H9 (cell line): ENCODE data around the gene UVRAG. TPM values are rescaled to one million over a fixed set of nuclear protein-coding genes. Genes with fewer than 3 reads are reported as not detected.
A peak's percentile ranks its signal among the peaks of the same experiment; 100 is the strongest.

ENCODE experiments used
- DNase-seq: peaks from one replicate; pipeline ENCODE4 v3.0.0-alpha.2; 2017
- H2AFZ ChIP-seq: one replicate; pipeline ENCODE4 v1.6.1; 2013; ENCODE audit warnings: mild to moderate bottlenecking, low read length, control low read depth, moderate library complexity
- H2AK5ac ChIP-seq: 2 replicates; pipeline ENCODE4 v1.6.1; 2013; ENCODE audit warnings: low read length, control low read depth, mixed read lengths; ENCODE audit not compliant: insufficient read length
- H2BK120ac ChIP-seq: one replicate; pipeline ENCODE4 v1.6.1; 2013; ENCODE audit warnings: low read depth, mild to moderate bottlenecking, low read length, control low read depth, inconsistent platforms; ENCODE audit not compliant: poor library complexity, severe bottlenecking
- H2BK12ac ChIP-seq: 2 replicates; pipeline ENCODE4 v1.6.1; 2013; ENCODE audit warnings: low read length, control low read depth, mixed read lengths, low read depth; ENCODE audit not compliant: insufficient read length
- H2BK15ac ChIP-seq: 2 replicates; pipeline ENCODE4 v1.6.1; 2013; ENCODE audit warnings: low read depth, low read length, control low read depth
- H2BK20ac ChIP-seq: one replicate; pipeline ENCODE4 v1.6.1; 2013; ENCODE audit warnings: low read depth, mild to moderate bottlenecking, low read length, control low read depth, inconsistent platforms; ENCODE audit not compliant: poor library complexity, severe bottlenecking
- H2BK5ac ChIP-seq: 2 replicates; pipeline ENCODE4 v1.6.1; 2013; ENCODE audit warnings: low read length, control low read depth, mixed read lengths; ENCODE audit not compliant: insufficient read length
- H3K14ac ChIP-seq: 2 replicates; pipeline ENCODE4 v1.6.1; 2013; ENCODE audit warnings: low read length, control low read depth; ENCODE audit not compliant: insufficient read depth
- H3K18ac ChIP-seq: 2 replicates; pipeline ENCODE4 v1.6.1; 2013; ENCODE audit warnings: low read depth, mild to moderate bottlenecking, mixed read lengths, low read length, control low read depth; ENCODE audit not compliant: insufficient read length
- H3K23ac ChIP-seq: 2 replicates; pipeline ENCODE4 v1.6.1; 2013; ENCODE audit warnings: low read length, control low read depth, mixed read lengths, low read depth; ENCODE audit not compliant: insufficient read length
- H3K23me2 ChIP-seq: 2 replicates; pipeline ENCODE4 v1.6.1; 2013; ENCODE audit warnings: low read depth, mild to moderate bottlenecking, mixed read lengths, low read length, control low read depth; ENCODE audit not compliant: insufficient read length, poor library complexity, severe bottlenecking
- H3K27ac ChIP-seq: 2 replicates; pipeline ENCODE4 v1.5.1; 2013; ENCODE audit warnings: low read length, control low read depth, mixed read lengths, low read depth; ENCODE audit not compliant: insufficient read length
- H3K27me3 ChIP-seq: 2 replicates; pipeline ENCODE4 v1.6.1; 2013; ENCODE audit warnings: low read length, control low read depth, inconsistent platforms; ENCODE audit not compliant: insufficient read depth
- H3K4ac ChIP-seq: 2 replicates; pipeline ENCODE4 v1.6.1; 2013; ENCODE audit warnings: low read depth, mild to moderate bottlenecking, control low read depth, inconsistent platforms, low read length, moderate library complexity
- H3K4me1 ChIP-seq: 2 replicates; pipeline ENCODE4 v1.6.1; 2013; ENCODE audit warnings: low read length, control low read depth, inconsistent platforms; ENCODE audit not compliant: insufficient read depth
- H3K4me2 ChIP-seq: 2 replicates; pipeline ENCODE4 v1.6.1; 2013; ENCODE audit warnings: low read length, control low read depth, mixed read lengths; ENCODE audit not compliant: insufficient read length, insufficient read depth
- H3K56ac ChIP-seq: 2 replicates; pipeline ENCODE4 v1.6.1; 2013; ENCODE audit warnings: low read depth, mild to moderate bottlenecking, mixed read lengths, low read length, control low read depth; ENCODE audit not compliant: insufficient read length
- H3K79me1 ChIP-seq: 2 replicates; pipeline ENCODE4 v1.6.1; 2013; ENCODE audit warnings: low read depth, mild to moderate bottlenecking, moderate library complexity, low read length, control low read depth, inconsistent platforms; ENCODE audit not compliant: insufficient read depth, poor library complexity, severe bottlenecking
- H3K79me2 ChIP-seq: 2 replicates; pipeline ENCODE4 v1.6.1; 2013; ENCODE audit warnings: low read length, control low read depth, inconsistent platforms; ENCODE audit not compliant: insufficient read depth
- H3K9ac ChIP-seq: 2 replicates; pipeline ENCODE4 v1.6.1; 2013; ENCODE audit warnings: low read length, control low read depth, mixed read lengths; ENCODE audit not compliant: insufficient read length; ENCODE audit errors: extremely low read depth
- H3K9me3 ChIP-seq: one replicate; pipeline ENCODE4 v1.6.1; 2013; ENCODE audit warnings: low read depth, low read length, inconsistent platforms; ENCODE audit not compliant: control insufficient read depth
- H3T11ph ChIP-seq: one replicate; pipeline ENCODE4 v1.6.1; 2013; ENCODE audit warnings: mild to moderate bottlenecking, low read length, control low read depth, inconsistent platforms
- H4K20me1 ChIP-seq: one replicate; pipeline ENCODE4 v1.6.1; 2013; ENCODE audit not compliant: control insufficient read depth, insufficient read length, insufficient read depth
- H4K5ac ChIP-seq: 2 replicates; pipeline ENCODE4 v1.6.1; 2013; ENCODE audit warnings: low read depth, mild to moderate bottlenecking, mixed read lengths, low read length, control low read depth; ENCODE audit not compliant: insufficient read length
- H4K8ac ChIP-seq: replicated peaks from 2 replicates; pipeline ENCODE4 v1.6.1; 2013; ENCODE audit warnings: low read length, control low read depth, mixed read lengths, low read depth; ENCODE audit not compliant: insufficient read length
- H4K91ac ChIP-seq: 2 replicates; pipeline ENCODE4 v1.6.1; 2013; ENCODE audit warnings: low read depth, mild to moderate bottlenecking, moderate library complexity, mixed read lengths, low read length, control low read depth; ENCODE audit not compliant: insufficient read length
- H3K27ac Mint-ChIP-seq, 3 experiments: 2 replicates in 2 of 3; 3 replicates in 1 of 3; pipeline ENCODE4 v1.8.0; 2020 to 2021; ENCODE audit warnings: mixed read lengths in 3 of 3, mild to moderate bottlenecking in 1 of 3, moderate library complexity in 1 of 3
- H3K27me3 Mint-ChIP-seq: 2 replicates; pipeline ENCODE4 v1.8.0; 2021; ENCODE audit warnings: low read depth, mild to moderate bottlenecking, moderate library complexity, mixed read lengths
- H3K36me3 Mint-ChIP-seq, 3 experiments: 2 replicates in 2 of 3; 3 replicates in 1 of 3; pipeline ENCODE4 v1.8.0; 2020 to 2021; ENCODE audit warnings: low read depth in 3 of 3, mixed read lengths in 3 of 3; ENCODE audit not compliant: insufficient read depth in 1 of 3
- H3K4me1 Mint-ChIP-seq, 2 experiments: 2 replicates each; pipeline ENCODE4 v1.8.0; 2020; ENCODE audit warnings: mixed read lengths in 2 of 2
- H3K4me3 Mint-ChIP-seq, 2 experiments: 2 replicates in 1 of 2; 3 replicates in 1 of 2; pipeline ENCODE4 v1.8.0; 2020 to 2021; ENCODE audit warnings: mild to moderate bottlenecking in 2 of 2, mixed read lengths in 2 of 2, moderate library complexity in 1 of 2
- H3K9me3 Mint-ChIP-seq, 2 experiments: 2 replicates in 1 of 2; 3 replicates in 1 of 2; pipeline ENCODE4 v1.8.0; 2020; ENCODE audit warnings: mild to moderate bottlenecking in 2 of 2, mixed read lengths in 2 of 2, moderate library complexity in 1 of 2
- WGBS: extraction: QIAGEN DNeasy Blood & Tissue Kit; methylation state at CpG from one replicate; pipeline ENCODE4 v1.1.7; 2013; ENCODE audit warnings: missing lambda C conversion rate, low lambda C conversion rate, mixed read lengths; ENCODE audit not compliant: insufficient read length; ENCODE audit errors: extremely low coverage; 5-methylcytosine and 5-hydroxymethylcytosine counted together
- total RNA-seq: library from RNA; stranded (reverse); gene quantifications from 2 replicates; pipeline ENCODE4 v1.2.1, GENCODE V29; 2021
- TF ChIP-seq, protein P1 (sequence below): fragments of 200-600 bp; sonication (generic); conservative IDR thresholded peaks from 3 replicates; pipeline ENCODE4 v1.8.0; 2021; ENCODE audit warnings: antibody characterized with exemption, mild to moderate bottlenecking

Gene UVRAG
- total RNA-seq, 1 experiment from 2014 or later: 18.5 TPM

- no peak overlapping the region for H2BK12ac ChIP-seq
- no peaks in the 10 kb centered on the region; a peak in 2 of 5 replicates for H3K9me3 Mint-ChIP-seq
- H3K27me3 ChIP-seq: no peaks in the 10 kb centered on the region
- no peak overlapping the region for H3T11ph ChIP-seq
- peaks cover 0 to 12% (median 2%) of the 10 kb centered on the region in 3 experiments; a peak in 4 of 7 replicates for H3K36me3 Mint-ChIP-seq
- no peak overlapping the region for H3K56ac ChIP-seq
- no peak overlapping the region for H3K4ac ChIP-seq
- no peak overlapping the region for H4K8ac ChIP-seq
- DNase-seq: no peak
- no peak overlapping the region for H4K5ac ChIP-seq
- H3K27me3 Mint-ChIP-seq: no peaks in the 10 kb centered on the region
- no peak overlapping the region for H3K9ac ChIP-seq
- H2BK15ac ChIP-seq: no peak overlapping the region
- no peak overlapping the region for H3K18ac ChIP-seq
- WGBS: no CpG with 5 or more reads among the region's 6 CpGs
- H4K91ac ChIP-seq: no peak overlapping the region
- H2AFZ ChIP-seq: no peak overlapping the region
- no peak overlapping the region for H3K27ac ChIP-seq
- no peak overlapping the region for H2BK120ac ChIP-seq
- H3K27ac Mint-ChIP-seq: peak overlapping the region in 1 of 3 experiments; percentile 45; a peak in 1 of 7 replicates
- H3K23me2 ChIP-seq: no peaks in the 10 kb centered on the region
- H3K23ac ChIP-seq: no peak overlapping the region
- no peak overlapping the region for H2BK5ac ChIP-seq
- H4K20me1 ChIP-seq: no peaks in the 10 kb centered on the region
- H3K4me2 ChIP-seq: no peak overlapping the region
- H2BK20ac ChIP-seq: no peak overlapping the region
- no peaks in the 10 kb centered on the region for H3K79me2 ChIP-seq
- no peaks in the 10 kb centered on the region for H3K4me1 Mint-ChIP-seq
- H2AK5ac ChIP-seq: no peak overlapping the region
- H3K14ac ChIP-seq: no peak overlapping the region
- no peaks in the 10 kb centered on the region for H3K9me3 ChIP-seq
- H3K4me1 ChIP-seq: no peaks in the 10 kb centered on the region
- TF ChIP-seq, protein P1, sequence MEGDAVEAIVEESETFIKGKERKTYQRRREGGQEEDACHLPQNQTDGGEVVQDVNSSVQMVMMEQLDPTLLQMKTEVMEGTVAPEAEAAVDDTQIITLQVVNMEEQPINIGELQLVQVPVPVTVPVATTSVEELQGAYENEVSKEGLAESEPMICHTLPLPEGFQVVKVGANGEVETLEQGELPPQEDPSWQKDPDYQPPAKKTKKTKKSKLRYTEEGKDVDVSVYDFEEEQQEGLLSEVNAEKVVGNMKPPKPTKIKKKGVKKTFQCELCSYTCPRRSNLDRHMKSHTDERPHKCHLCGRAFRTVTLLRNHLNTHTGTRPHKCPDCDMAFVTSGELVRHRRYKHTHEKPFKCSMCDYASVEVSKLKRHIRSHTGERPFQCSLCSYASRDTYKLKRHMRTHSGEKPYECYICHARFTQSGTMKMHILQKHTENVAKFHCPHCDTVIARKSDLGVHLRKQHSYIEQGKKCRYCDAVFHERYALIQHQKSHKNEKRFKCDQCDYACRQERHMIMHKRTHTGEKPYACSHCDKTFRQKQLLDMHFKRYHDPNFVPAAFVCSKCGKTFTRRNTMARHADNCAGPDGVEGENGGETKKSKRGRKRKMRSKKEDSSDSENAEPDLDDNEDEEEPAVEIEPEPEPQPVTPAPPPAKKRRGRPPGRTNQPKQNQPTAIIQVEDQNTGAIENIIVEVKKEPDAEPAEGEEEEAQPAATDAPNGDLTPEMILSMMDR: no peak
- no peak overlapping the region for H3K4me3 Mint-ChIP-seq
- no peaks in the 10 kb centered on the region for H3K79me1 ChIP-seq
Observed at GRCh38 chr11:76131671-76132631, 316.9 kb downstream of the UVRAG start.
